IPS DF 19.7 (cell line): Measurements from ENCODE around the gene CALN1.
A peak's percentile ranks its signal among the peaks of the same experiment; 100 is the strongest.
"Not testable (repeated sequence)": the region's sequence is repeated elsewhere in the genome, so short reads cannot be mapped to it uniquely, and the experiment has no call there.

ENCODE experiments used
- DNase-seq: peaks from one replicate; pipeline ENCODE4 v3.0.0-alpha.2; 2013; ENCODE audit warnings: low read depth, low spot score

CALN1 gene

GRCh38 chr7:71987200-71987767 is 424.9 kb downstream of the CALN1 start:
- no peak for DNase-seq

- DNase-seq, result no peak
Measured at GRCh38 chr7:71984348-71984747, 427.8 kb downstream of the CALN1 start.

GRCh38 chr7:71982851-71983250 is 429.3 kb downstream of the CALN1 start:
- DNase-seq, result no peak

- no peak for DNase-seq
Measured at GRCh38 chr7:71976645-71977044, 435.5 kb downstream of the CALN1 start.

- DNase-seq, result no peak
Measured at GRCh38 chr7:71974611-71975010, 437.5 kb downstream of the CALN1 start.

- DNase-seq, result no peak
Measured at GRCh38 chr7:71972534-71972933, 439.6 kb downstream of the CALN1 start.

GRCh38 chr7:71970725-71971124 is 441.4 kb downstream of the CALN1 start:
- DNase-seq, result no peak

- no peak for DNase-seq
Measured at GRCh38 chr7:71962636-71963035, 449.5 kb downstream of the CALN1 start.

GRCh38 chr7:71961283-71961682 is 450.9 kb downstream of the CALN1 start:
- no peak for DNase-seq

- DNase-seq, result no peak
Measured at GRCh38 chr7:71942115-71942514, 470.0 kb downstream of the CALN1 start.

GRCh38 chr7:71937840-71938371 is 474.2 kb downstream of the CALN1 start:
- DNase-seq, result no peak

- DNase-seq, result no peak
Measured at GRCh38 chr7:71935674-71936073, 476.5 kb downstream of the CALN1 start.

- no peak for DNase-seq
Measured at GRCh38 chr7:71933426-71933825, 478.7 kb downstream of the CALN1 start.

- peak; percentile 74 for DNase-seq
Measured at GRCh38 chr7:71925663-71926062, 486.5 kb downstream of the CALN1 start.

GRCh38 chr7:71914204-71914603 is 497.9 kb downstream of the CALN1 start:
- not testable (repeated sequence) for DNase-seq

- no peak for DNase-seq
Measured at GRCh38 chr7:71912476-71912875, 499.7 kb downstream of the CALN1 start.

- no peak for DNase-seq
Measured at GRCh38 chr7:71911051-71911450, 501.1 kb downstream of the CALN1 start.

- DNase-seq, result no peak
Measured at GRCh38 chr7:71905821-71906220, 506.3 kb downstream of the CALN1 start.

- DNase-seq, result no peak
Measured at GRCh38 chr7:71904484-71904883, 507.7 kb downstream of the CALN1 start.

- no peak for DNase-seq
Measured at GRCh38 chr7:71900556-71900955, 511.6 kb downstream of the CALN1 start.

- no peak for DNase-seq
Measured at GRCh38 chr7:71896535-71896934, 515.6 kb downstream of the CALN1 start.

GRCh38 chr7:71886046-71886445 is 526.1 kb downstream of the CALN1 start:
- no peak for DNase-seq

GRCh38 chr7:71885487-71885886 is 526.7 kb downstream of the CALN1 start:
- no peak for DNase-seq

- no peak for DNase-seq
Measured at GRCh38 chr7:71883415-71883814, 528.7 kb downstream of the CALN1 start.
